ENCODE measurements around the gene TRMT112. TPM values are rescaled to one million over a fixed set of nuclear protein-coding genes. Genes with fewer than 3 reads are reported as not detected.

The TRMT112 gene
- polyA plus RNA-seq, 1 experiment, result 154 TPM

DNA sequence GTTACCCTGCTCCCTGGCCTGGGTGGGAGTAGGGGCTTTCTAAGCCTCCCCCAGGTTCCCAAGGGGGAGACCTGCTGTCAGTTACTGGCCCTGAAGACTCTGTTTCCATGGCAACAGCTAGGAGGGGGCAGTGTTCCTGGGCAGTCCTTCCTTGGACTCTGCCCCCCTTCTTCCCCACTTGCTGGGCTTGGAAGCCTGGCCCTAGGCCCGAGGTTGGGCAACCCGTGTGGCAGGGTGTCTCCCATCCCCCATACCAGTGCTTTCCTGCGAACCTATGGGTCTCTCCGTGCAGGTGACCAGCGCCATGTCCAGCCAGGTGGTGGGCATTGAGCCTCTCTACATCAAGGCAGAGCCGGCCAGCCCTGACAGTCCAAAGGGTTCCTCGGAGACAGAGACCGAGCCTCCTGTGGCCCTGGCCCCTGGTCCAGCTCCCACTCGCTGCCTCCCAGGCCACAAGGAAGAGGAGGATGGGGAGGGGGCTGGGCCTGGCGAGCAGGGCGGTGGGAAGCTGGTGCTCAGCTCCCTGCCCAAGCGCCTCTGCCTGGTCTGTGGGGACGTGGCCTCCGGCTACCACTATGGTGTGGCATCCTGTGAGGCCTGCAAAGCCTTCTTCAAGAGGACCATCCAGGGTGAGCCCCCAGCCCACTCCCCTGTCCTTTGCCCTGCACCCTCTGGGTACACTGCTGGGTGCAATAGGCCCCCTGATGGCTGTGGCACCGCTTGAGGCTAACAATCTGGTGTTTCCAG lies 10.3 kb downstream of the TRMT112 start:
- ChIA-PET CTCF (interaction anchor here (0.8 to 5.5 kb wide), 4 partner anchors 8 to 103 kb away, joined by 3 to 41 read pairs (median 4); partner anchors contain the start of genes PRDX5 and TRMT112), POLR2A (no interaction called here)
- Histone ChIP-seq H3K36me3 (ENCODE audit: control insufficient read depth, insufficient read depth, low read length) (no peaks in the 10 kb centered on the region), H3K27me3 (ENCODE audit: control insufficient read depth, insufficient read depth, low read length) (no peaks in the 10 kb centered on the region), H3K4me3 (ENCODE audit: low read depth, low read length) (no peak overlapping the region)
- no peak for TF ChIP-seq CTCF (IDR thresholded peaks at IDR 0.05; ENCODE audit: insufficient read depth, low read depth, low read length)
- no peak for DNase-seq (ENCODE audit: low read depth)

DNA sequence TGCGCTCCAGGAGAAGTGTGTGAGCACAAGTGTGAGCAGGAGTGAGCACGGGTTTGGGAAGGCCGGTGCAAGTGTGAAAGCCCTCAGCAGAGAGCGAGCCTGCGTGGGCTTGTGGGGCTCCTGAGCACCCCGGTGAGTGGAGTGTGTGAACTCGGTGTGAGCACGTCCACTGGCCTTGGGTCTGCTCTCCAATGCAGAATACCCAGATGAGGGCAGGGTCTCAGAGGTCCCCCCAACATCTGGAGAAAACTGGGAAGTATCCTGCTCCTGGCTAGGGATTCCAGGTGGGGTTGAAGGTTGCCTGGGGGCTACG lies 10.8 kb downstream of the TRMT112 start:
- Histone ChIP-seq H3K4me3 (ENCODE audit: low read depth, low read length) (peak overlapping the region; percentile 82), H3K27me3 (ENCODE audit: control insufficient read depth, insufficient read depth, low read length) (no peaks in the 10 kb centered on the region), H3K36me3 (ENCODE audit: control insufficient read depth, insufficient read depth, low read length) (no peaks in the 10 kb centered on the region)
- POLR2A ChIA-PET, result no interaction called here
- CTCF ChIA-PET, result interaction anchor here (0.8 to 5.5 kb wide), 4 partner anchors 9 to 103 kb away, joined by 3 to 41 read pairs (median 4); partner anchors contain the start of genes PRDX5 and TRMT112
- no peak for DNase-seq (ENCODE audit: low read depth)
- TF ChIP-seq CTCF (IDR thresholded peaks at IDR 0.05; ENCODE audit: insufficient read depth, low read depth, low read length), result no peak

GRCh38 chr11:64305691-64306562 lies 11.4 kb downstream of the TRMT112 start:
- peak; percentile 34 for TF ChIP-seq CTCF (IDR thresholded peaks at IDR 0.05; ENCODE audit: insufficient read depth, low read depth, low read length)
- CTCF ChIA-PET, result interaction anchor here (0.7 to 5.5 kb wide), 10 partner anchors 9 to 121 kb away, joined by 3 to 41 read pairs (median 4); partner anchors contain the start of genes PRDX5, STIP1 and TRMT112
- H3K4me3 ChIP-seq (ENCODE audit: low read depth, low read length), result peak overlapping the region; percentile 82
- DNase-seq (ENCODE audit: low read depth), result no peak
- POLR2A ChIA-PET, result interaction anchor here (0.6 kb wide), 1 partner anchor 388 kb away, joined by 4 read pairs; no protein-coding TSS in a partner anchor
- no peaks in the 10 kb centered on the region for H3K36me3 ChIP-seq (ENCODE audit: control insufficient read depth, insufficient read depth, low read length)
- H3K27me3 ChIP-seq (ENCODE audit: control insufficient read depth, insufficient read depth, low read length), result no peaks in the 10 kb centered on the region

GRCh38 chr11:64305075-64305690 lies 12.2 kb downstream of the TRMT112 start, which contains the start of gene ESRRA:
Gene ESRRA (plus strand): TSS chr11:64305524. CDS start chr11:64307180, 1,656 bp downstream.
- CTCF ChIA-PET, result interaction anchor here (0.7 to 5.5 kb wide), 21 partner anchors 9 to 120 kb away, joined by 3 to 229 read pairs (median 8); partner anchors contain the start of genes BAD, FERMT3, GPR137 and KCNK4
- Histone ChIP-seq H3K27me3 (ENCODE audit: control insufficient read depth, insufficient read depth, low read length) (0 out of 2 replicates have a peak, but pooled peaks cover 3% of the 10 kb centered on the region), H3K36me3 (ENCODE audit: control insufficient read depth, insufficient read depth, low read length) (no peaks in the 10 kb centered on the region), H3K4me3 (ENCODE audit: low read depth, low read length) (peak within 1 kb of the TSS; percentile 82)
- POLR2A ChIA-PET, result interaction anchor here (0.6 kb wide), 2 partner anchors 13 to 388 kb away, joined by 4 to 5 read pairs; partner anchors contain the start of genes PRDX5 and TRMT112
- peak; percentile 78 for DNase-seq (ENCODE audit: low read depth)
- no peak for TF ChIP-seq CTCF (IDR thresholded peaks at IDR 0.05; ENCODE audit: insufficient read depth, low read depth, low read length)
